NOMO-1 treated with dmso at 0.1 percent for 144 hours (cell line): ENCODE data around the gene GBF1.

ENCODE experiments used
- DNase-seq: peaks from one replicate; lab custom pipeline; 2025; ENCODE audit not compliant: unreplicated experiment; lab: John Stamatoyannopoulos, UW

Gene GBF1

GRCh38 chr10:102394801-102395399 is 149.6 kb downstream of the GBF1 start:
- DNase-seq: no peak

GRCh38 chr10:102395400-102396316 is 150.3 kb downstream of the GBF1 start, which contains the start of gene NFKB2:
Gene NFKB2 (plus strand): TSS chr10:102395705. CDS start chr10:102395960, 255 bp downstream.
- DNase-seq: peak; percentile 28

DNA sequence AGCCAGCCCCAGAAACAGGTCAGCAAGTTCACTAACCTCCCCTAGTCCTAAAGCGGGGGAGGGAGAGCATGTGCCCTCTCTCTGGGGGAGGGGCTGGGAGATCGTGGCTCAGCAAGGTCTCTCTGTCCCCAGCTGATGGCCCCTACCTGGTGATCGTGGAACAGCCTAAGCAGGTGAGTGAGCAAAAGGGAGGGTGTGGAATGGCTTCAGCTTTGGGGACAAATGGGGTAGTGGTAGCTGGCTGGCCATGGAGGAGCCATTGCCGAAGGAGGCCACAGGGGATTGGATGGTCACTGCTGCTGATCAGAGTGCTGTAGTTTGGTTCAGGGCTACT is 151.0 kb downstream of the GBF1 start:
- DNase-seq: no peak

GRCh38 chr10:102396730-102397151 is 151.4 kb downstream of the GBF1 start:
- no peak for DNase-seq

DNA sequence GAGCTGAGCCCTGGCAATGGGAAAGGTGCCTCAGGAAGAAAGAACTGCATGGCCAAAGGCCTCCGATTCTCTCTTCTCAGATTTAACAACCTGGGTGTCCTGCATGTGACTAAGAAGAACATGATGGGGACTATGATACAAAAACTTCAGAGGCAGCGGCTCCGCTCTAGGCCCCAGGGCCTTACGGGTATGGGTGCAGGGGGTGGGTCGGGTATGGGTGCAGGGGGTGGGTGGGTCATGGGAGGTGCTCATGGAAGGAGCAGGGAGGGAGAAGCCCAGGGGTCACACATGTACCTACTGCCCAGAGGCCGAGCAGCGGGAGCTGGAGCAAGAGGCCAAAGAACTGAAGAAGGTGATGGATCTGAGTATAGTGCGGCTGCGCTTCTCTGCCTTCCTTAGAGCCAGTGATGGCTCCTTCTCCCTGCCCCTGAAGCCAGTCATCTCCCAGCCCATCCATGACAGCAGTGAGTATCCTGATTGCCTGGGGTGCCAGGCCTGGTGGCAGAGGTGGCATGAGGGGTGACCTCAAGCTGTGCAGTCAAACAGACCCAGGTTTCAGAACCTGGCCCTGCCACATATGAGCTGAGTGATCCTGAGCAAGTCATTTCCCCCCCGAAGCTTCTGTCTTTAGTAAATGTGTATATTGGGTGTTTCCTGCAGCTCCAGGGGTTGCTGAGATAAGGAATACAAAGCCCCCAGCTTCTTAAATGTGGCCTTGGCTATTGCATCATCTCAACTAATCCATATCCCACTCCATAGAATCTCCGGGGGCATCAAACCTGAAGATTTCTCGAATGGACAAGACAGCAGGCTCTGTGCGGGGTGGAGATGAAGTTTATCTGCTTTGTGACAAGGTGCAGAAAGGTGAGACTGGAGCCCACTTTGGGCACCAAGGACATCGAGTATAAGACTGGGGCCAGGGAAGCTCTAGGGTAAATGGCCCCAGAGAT is 152.2 kb downstream of the GBF1 start:
- no peak for DNase-seq

- no peak for DNase-seq
These were observed 153.1 kb downstream of the GBF1 start for GRCh38 chr10:102398172-102399020.

GRCh38 chr10:102399217-102400021 is 154.1 kb downstream of the GBF1 start:
- DNase-seq: peak; percentile 86

GRCh38 chr10:102400076-102400475 is 154.7 kb downstream of the GBF1 start:
- no peak for DNase-seq

GRCh38 chr10:102400598-102401341 is 155.4 kb downstream of the GBF1 start:
- DNase-seq: no peak

DNA sequence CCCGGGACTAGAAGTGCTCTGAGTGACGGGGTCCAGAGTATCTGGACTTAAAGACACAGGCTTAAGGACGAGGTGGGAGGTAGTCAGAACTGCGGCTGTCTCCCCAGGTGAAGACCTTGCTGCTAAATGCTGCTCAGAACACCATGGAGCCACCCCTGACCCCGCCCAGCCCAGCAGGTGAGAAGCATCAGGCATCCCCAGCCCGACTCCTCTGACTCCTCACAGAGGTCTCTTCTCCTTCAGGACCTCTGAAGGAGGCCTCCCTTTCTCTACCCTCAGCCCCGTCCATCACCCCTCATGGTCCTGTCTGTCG is 156.0 kb downstream of the GBF1 start:
- DNase-seq: no peak

- no peak for DNase-seq
These were observed 156.6 kb downstream of the GBF1 start for GRCh38 chr10:102401735-102402511.

- no peak for DNase-seq
These were observed 157.2 kb downstream of the GBF1 start for GRCh38 chr10:102402512-102402896.

GRCh38 chr10:102403115-102403514 is 157.8 kb downstream of the GBF1 start:
- DNase-seq: no peak

GRCh38 chr10:102404361-102405107 is 159.2 kb downstream of the GBF1 start:
- no peak for DNase-seq

DNA sequence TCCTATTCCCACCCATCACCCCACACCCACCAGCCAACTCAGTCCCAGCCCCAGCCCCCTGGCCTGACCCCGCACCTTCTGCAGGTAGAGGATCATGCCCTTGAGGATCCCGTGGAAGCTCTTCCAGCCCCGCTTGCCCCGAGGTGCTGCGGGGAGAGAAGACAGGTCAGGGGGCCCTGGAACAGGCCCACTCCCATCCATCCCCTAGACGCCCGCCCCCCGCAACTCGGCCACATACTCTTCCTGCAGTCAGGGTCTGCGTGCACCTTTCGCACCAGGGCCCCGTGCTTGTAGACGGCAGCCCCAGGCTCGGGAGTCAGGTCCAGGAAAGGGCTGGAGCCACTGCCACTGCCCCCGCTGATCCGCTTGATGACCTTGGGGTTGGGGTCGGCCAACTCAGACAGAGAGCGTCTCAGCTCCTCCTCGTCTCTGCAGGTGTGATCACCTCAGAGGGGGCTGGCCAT is 159.8 kb downstream of the GBF1 start:
- DNase-seq: no peak

- no peak for DNase-seq
These were observed 160.3 kb downstream of the GBF1 start for GRCh38 chr10:102405632-102406031.

DNA sequence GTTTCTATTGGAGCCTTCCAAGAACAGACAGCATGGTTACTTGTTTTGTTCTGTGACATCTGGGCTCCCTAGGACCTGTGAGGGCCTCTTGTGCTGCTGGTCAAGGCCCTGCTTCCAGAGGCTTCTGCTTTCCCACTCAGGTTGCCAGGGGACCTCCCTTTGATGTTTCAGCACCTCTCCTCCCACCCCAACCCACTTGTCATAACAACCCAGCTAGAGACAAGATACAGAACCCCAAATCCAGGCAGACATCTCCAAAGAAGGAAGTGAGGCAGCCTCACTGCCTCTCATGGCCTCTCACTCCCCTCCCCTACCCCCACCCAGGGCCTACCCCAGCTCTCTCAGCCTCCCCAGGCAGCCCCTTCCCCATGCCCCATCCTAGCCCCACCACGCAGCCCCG is 161.5 kb downstream of the GBF1 start:
- no peak for DNase-seq
